Measurements from ENCODE around the gene ADCY7. TPM values are rescaled to one million over a fixed set of nuclear protein-coding genes. Genes with fewer than 3 reads are reported as not detected.

ADCY7 gene
- total and polyA plus RNA-seq, 9 of the 15 experiments (the other 6 are each of a cell fraction or from before 2014, with no cell fraction given), result 2.3 to 108 (median 28.6) TPM

DNA sequence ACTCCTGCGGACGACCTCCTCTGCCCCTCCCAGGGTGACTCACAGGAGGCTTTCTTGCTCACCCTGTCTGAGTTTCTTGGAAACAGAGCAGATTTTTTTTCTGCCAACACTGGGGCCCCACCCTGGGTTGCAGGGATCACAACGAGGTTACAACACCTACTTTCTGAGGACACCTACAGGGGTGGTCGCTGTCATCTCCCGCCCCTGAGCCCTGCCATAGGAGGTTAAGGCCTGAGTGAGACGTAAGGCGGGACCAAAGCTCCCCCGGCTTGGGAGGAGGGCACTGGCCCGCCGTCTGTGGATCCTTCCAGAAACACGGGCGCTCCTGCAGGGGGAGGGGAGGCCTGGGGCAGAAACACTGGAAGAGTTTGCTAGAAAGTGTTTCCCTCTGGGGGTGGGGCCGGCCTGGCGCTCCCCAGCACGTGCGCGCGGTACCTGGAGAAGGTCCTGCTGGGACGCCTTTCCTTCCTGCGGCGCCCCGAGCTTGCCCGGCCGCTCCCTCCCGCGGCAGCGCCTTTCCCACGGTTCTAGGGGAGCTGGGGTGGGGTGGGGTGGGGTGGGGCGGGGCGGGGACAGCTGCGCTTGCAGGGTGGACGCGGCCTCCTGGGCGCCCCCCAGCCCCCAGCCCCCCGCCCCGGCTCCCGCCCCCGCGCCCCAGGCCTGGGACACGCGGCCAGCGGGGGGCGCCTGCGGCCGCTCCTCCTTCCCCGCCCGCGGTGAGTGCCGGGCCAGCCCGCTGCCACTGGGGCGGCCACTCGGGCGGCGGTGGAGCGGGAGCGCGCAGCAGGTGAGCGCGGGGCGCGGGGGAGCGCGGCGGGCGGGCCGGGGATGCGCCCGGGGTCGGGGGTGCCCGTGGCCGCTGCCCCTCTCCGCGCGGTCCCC lies 20.7 kb upstream of the ADCY7 start (continued):
- TF ChIP-seq, protein P1, sequence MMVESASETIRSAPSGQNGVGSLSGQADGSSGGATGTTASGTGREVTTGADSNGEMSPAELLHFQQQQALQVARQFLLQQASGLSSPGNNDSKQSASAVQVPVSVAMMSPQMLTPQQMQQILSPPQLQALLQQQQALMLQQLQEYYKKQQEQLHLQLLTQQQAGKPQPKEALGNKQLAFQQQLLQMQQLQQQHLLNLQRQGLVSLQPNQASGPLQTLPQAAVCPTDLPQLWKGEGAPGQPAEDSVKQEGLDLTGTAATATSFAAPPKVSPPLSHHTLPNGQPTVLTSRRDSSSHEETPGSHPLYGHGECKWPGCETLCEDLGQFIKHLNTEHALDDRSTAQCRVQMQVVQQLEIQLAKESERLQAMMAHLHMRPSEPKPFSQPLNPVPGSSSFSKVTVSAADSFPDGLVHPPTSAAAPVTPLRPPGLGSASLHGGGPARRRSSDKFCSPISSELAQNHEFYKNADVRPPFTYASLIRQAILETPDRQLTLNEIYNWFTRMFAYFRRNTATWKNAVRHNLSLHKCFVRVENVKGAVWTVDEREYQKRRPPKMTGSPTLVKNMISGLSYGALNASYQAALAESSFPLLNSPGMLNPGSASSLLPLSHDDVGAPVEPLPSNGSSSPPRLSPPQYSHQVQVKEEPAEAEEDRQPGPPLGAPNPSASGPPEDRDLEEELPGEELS (CRISPR knock-in tag; IDR thresholded peaks at IDR 0.05; ENCODE audit: borderline replicate concordance), result no peak
- no peak for TF ChIP-seq E2F3 (CRISPR knock-in tag; IDR thresholded peaks at IDR 0.05)
- TF ChIP-seq, protein P2, sequence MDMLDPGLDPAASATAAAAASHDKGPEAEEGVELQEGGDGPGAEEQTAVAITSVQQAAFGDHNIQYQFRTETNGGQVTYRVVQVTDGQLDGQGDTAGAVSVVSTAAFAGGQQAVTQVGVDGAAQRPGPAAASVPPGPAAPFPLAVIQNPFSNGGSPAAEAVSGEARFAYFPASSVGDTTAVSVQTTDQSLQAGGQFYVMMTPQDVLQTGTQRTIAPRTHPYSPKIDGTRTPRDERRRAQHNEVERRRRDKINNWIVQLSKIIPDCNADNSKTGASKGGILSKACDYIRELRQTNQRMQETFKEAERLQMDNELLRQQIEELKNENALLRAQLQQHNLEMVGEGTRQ (CRISPR knock-in tag; IDR thresholded peaks at IDR 0.05), result peak; percentile 48
- TF ChIP-seq POLR2H (tag; IDR thresholded peaks at IDR 0.05; ENCODE audit: low read depth), result peak; percentile 76; the same call in 1 of the 2 replicates
- TF ChIP-seq ZNF76 (CRISPR knock-in tag; IDR thresholded peaks at IDR 0.05; ENCODE audit: borderline replicate concordance), result no peak
- TF ChIP-seq, protein P3, sequence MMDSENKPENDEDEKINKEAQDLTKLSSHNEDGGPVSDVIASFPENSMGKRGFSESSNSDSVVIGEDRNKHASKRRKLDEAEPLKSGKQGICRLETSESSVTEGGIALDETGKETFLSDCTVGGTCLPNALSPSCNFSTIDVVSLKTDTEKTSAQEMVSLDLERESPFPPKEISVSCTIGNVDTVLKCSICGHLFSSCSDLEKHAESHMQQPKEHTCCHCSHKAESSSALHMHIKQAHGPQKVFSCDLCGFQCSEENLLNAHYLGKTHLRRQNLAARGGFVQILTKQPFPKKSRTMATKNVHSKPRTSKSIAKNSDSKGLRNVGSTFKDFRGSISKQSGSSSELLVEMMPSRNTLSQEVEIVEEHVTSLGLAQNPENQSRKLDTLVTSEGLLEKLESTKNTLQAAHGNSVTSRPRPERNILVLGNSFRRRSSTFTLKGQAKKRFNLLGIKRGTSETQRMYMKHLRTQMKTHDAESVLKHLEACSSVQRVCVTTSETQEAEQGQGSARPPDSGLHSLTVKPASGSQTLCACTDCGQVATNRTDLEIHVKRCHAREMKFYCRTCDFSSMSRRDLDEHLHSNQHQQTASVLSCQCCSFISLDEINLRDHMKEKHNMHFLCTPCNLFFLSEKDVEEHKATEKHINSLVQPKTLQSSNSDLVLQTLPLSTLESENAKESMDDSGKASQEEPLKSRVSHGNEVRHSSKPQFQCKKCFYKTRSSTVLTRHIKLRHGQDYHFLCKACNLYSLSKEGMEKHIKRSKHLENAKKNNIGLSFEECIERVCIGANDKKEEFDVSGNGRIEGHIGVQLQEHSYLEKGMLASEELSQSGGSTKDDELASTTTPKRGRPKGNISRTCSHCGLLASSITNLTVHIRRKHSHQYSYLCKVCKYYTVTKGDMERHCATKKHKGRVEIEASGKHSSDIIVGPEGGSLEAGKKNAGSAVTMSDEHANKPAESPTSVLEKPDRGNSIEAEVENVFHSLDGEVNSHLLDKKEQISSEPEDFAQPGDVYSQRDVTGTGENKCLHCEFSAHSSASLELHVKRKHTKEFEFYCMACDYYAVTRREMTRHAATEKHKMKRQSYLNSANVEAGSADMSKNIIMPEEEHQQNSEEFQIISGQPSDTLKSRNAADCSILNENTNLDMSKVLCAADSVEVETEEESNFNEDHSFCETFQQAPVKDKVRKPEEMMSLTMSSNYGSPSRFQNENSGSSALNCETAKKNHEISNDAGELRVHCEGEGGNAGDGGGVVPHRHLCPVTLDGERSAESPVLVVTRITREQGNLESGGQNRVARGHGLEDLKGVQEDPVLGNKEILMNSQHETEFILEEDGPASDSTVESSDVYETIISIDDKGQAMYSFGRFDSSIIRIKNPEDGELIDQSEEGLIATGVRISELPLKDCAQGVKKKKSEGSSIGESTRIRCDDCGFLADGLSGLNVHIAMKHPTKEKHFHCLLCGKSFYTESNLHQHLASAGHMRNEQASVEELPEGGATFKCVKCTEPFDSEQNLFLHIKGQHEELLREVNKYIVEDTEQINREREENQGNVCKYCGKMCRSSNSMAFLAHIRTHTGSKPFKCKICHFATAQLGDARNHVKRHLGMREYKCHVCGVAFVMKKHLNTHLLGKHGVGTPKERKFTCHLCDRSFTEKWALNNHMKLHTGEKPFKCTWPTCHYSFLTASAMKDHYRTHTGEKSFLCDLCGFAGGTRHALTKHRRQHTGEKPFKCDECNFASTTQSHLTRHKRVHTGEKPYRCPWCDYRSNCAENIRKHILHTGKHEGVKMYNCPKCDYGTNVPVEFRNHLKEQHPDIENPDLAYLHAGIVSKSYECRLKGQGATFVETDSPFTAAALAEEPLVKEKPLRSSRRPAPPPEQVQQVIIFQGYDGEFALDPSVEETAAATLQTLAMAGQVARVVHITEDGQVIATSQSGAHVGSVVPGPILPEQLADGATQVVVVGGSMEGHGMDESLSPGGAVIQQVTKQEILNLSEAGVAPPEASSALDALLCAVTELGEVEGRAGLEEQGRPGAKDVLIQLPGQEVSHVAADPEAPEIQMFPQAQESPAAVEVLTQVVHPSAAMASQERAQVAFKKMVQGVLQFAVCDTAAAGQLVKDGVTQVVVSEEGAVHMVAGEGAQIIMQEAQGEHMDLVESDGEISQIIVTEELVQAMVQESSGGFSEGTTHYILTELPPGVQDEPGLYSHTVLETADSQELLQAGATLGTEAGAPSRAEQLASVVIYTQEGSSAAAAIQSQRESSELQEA (IDR thresholded peaks at IDR 0.05; ENCODE audit: low read depth), result no peak
- no peak for TF ChIP-seq ZNF699 (CRISPR knock-in tag; IDR thresholded peaks at IDR 0.05; ENCODE audit: insufficient replicate concordance)
- TF ChIP-seq ZNF274 (IDR thresholded peaks at IDR 0.05; ENCODE audit: borderline replicate concordance, low read depth, low read length), result no peak
- no peak for TF ChIP-seq GATA2 (CRISPR knock-in tag; IDR thresholded peaks at IDR 0.05)
- TF ChIP-seq, protein P4, sequence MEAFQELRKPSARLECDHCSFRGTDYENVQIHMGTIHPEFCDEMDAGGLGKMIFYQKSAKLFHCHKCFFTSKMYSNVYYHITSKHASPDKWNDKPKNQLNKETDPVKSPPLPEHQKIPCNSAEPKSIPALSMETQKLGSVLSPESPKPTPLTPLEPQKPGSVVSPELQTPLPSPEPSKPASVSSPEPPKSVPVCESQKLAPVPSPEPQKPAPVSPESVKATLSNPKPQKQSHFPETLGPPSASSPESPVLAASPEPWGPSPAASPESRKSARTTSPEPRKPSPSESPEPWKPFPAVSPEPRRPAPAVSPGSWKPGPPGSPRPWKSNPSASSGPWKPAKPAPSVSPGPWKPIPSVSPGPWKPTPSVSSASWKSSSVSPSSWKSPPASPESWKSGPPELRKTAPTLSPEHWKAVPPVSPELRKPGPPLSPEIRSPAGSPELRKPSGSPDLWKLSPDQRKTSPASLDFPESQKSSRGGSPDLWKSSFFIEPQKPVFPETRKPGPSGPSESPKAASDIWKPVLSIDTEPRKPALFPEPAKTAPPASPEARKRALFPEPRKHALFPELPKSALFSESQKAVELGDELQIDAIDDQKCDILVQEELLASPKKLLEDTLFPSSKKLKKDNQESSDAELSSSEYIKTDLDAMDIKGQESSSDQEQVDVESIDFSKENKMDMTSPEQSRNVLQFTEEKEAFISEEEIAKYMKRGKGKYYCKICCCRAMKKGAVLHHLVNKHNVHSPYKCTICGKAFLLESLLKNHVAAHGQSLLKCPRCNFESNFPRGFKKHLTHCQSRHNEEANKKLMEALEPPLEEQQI (IDR thresholded peaks at IDR 0.05), result no peak
- peak; percentile 7 for TF ChIP-seq HNRNPLL (IDR thresholded peaks at IDR 0.05; ENCODE audit: low read depth, low read length, poor library complexity, severe bottlenecking)
- no peak for TF ChIP-seq HMG20B (CRISPR knock-in tag; IDR thresholded peaks at IDR 0.05)
